KMS-11 (cell line): Measurements from ENCODE around the gene SPATA16.

Experiments
- H2AFZ ChIP-seq: fragments of 200-600 bp; sonication (generic); 2 replicates; pipeline ENCODE4 v1.6.1; 2016; ENCODE audit warnings: antibody characterized with exemption, mixed run types, low read depth
- H3K27ac ChIP-seq: fragments of 200-600 bp; sonication (generic); 2 replicates; pipeline ENCODE4 v1.6.1; 2016; ENCODE audit warnings: mild to moderate bottlenecking, mixed run types
- H3K27me3 ChIP-seq: fragments of 200-600 bp; sonication (generic); 2 replicates; pipeline ENCODE4 v1.6.1; 2017; ENCODE audit warnings: mild to moderate bottlenecking, low read depth, mixed run types, moderate library complexity; ENCODE audit not compliant: insufficient read depth
- H3K36me3 ChIP-seq: fragments of 200-600 bp; sonication (generic); 2 replicates; pipeline ENCODE4 v1.6.1; 2017; ENCODE audit warnings: mild to moderate bottlenecking, mixed run types; ENCODE audit not compliant: insufficient read depth
- H3K4me1 ChIP-seq: fragments of 200-600 bp; sonication (generic); 2 replicates; pipeline ENCODE4 v1.6.1; 2016; ENCODE audit warnings: mild to moderate bottlenecking, low read depth, mixed run types; ENCODE audit not compliant: poor library complexity, severe bottlenecking
- H3K4me2 ChIP-seq: fragments of 200-600 bp; sonication (generic); 2 replicates; pipeline ENCODE4 v1.7.0; 2016; ENCODE audit warnings: mild to moderate bottlenecking, mixed run types
- H3K4me3 ChIP-seq: fragments of 200-600 bp; sonication (generic); IDR thresholded peaks from 2 replicates; pipeline ENCODE4 v1.6.1; 2017; ENCODE audit warnings: low read depth, low read length, mixed read lengths; ENCODE audit not compliant: insufficient read depth
- H3K79me2 ChIP-seq: fragments of 200-600 bp; sonication (generic); 2 replicates; pipeline ENCODE4 v1.6.1; 2016; ENCODE audit warnings: low read depth, mixed run types; ENCODE audit not compliant: insufficient read depth
- H3K9ac ChIP-seq: fragments of 200-600 bp; sonication (generic); 2 replicates; pipeline ENCODE4 v1.6.1; 2016; ENCODE audit warnings: mild to moderate bottlenecking, mixed run types
- H4K20me1 ChIP-seq: fragments of 200-600 bp; sonication (generic); 2 replicates; pipeline ENCODE4 v1.6.1; 2016; ENCODE audit warnings: mild to moderate bottlenecking, mixed run types; ENCODE audit not compliant: insufficient read depth
- TF ChIP-seq, protein P1 (sequence below): fragments of 200-600 bp; sonication (generic); conservative IDR thresholded peaks from 2 replicates; pipeline ENCODE4 v1.6.1; 2017; ENCODE audit warnings: low read depth, mild to moderate bottlenecking, antibody characterized with exemption, low read length, moderate library complexity, mixed read lengths

The SPATA16 gene

DNA sequence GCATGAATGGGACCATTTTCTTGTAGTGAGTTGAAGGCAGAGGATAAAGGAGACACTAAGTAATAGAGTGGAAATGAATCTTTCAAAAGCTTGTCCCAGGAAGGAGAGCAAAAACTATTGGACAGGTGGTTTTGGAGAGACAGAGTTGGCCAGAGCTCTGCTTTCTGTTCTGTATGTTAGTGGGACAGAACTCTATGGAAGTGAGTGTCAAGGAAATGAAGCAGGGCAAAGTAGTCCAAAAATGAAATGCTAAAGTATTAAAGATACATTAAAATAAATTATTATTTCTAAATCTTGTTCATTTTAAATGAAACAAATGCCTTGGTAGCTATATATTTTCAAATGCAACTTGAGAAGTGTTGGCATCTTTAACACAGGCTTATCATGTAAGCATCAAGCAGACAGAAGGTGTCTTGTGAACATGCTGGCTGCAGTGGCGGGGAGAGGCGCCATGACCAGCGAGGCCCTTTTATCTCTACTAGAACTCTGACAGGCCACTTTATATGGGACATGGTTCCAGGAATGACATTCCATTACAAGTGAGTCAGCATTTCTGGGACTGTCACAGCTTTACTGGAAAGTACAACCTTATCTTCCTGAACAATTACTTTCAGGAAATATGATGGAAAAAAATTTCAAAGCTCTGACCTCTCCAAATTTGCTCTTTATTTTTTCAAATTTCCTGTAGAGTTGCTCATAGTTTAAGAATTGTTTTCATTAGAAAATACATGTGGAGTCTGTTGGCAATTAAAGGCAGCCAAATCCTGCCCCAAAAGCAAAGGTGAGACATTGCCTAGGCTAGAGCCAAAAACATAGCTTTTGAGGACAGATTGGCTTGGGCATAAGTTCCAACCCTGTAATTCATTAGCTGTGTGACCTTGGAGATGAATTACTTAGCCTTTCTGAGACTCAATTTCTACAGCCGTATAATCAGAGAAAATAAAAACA is 284.0 kb downstream of the SPATA16 start:
- H3K36me3 ChIP-seq = no peaks in the 10 kb centered on the region
- H3K79me2 ChIP-seq = no peaks in the 10 kb centered on the region
- H4K20me1 ChIP-seq = no peaks in the 10 kb centered on the region
- no peak overlapping the region for H3K9ac ChIP-seq
- no peak overlapping the region for H2AFZ ChIP-seq
- no peak overlapping the region for H3K4me3 ChIP-seq
- no peak overlapping the region for H3K4me2 ChIP-seq
- TF ChIP-seq, protein P1, sequence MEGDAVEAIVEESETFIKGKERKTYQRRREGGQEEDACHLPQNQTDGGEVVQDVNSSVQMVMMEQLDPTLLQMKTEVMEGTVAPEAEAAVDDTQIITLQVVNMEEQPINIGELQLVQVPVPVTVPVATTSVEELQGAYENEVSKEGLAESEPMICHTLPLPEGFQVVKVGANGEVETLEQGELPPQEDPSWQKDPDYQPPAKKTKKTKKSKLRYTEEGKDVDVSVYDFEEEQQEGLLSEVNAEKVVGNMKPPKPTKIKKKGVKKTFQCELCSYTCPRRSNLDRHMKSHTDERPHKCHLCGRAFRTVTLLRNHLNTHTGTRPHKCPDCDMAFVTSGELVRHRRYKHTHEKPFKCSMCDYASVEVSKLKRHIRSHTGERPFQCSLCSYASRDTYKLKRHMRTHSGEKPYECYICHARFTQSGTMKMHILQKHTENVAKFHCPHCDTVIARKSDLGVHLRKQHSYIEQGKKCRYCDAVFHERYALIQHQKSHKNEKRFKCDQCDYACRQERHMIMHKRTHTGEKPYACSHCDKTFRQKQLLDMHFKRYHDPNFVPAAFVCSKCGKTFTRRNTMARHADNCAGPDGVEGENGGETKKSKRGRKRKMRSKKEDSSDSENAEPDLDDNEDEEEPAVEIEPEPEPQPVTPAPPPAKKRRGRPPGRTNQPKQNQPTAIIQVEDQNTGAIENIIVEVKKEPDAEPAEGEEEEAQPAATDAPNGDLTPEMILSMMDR = no peak
- no peaks in the 10 kb centered on the region for H3K4me1 ChIP-seq
- no peak overlapping the region for H3K27ac ChIP-seq
- no peaks in the 10 kb centered on the region for H3K27me3 ChIP-seq

DNA sequence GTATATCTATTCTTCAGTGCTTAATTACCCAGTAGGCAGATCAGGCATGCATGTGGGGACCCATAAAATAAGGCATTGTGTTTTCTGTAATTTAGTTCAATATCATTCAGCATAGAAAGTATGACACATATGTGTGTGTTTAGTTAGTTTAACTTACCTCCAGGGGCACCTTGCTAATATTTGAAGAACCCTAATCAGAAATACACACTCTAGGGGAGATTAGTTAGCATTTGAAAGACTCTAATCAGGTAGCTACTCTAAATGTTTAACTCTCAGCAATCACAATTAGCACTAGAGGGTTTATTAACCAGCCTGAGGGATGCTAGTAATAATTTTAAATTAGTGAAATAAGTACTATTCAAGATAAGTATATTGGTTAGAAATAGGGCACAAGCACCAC is 286.0 kb downstream of the SPATA16 start:
- no peaks in the 10 kb centered on the region for H3K79me2 ChIP-seq
- H3K4me2 ChIP-seq = no peak overlapping the region
- no peaks in the 10 kb centered on the region for H4K20me1 ChIP-seq
- H3K36me3 ChIP-seq = no peaks in the 10 kb centered on the region
- H3K27me3 ChIP-seq = no peaks in the 10 kb centered on the region
- H3K4me1 ChIP-seq = no peaks in the 10 kb centered on the region
- H2AFZ ChIP-seq = no peak overlapping the region
- TF ChIP-seq, protein P1 = no peak
- no peak overlapping the region for H3K9ac ChIP-seq
- no peak overlapping the region for H3K27ac ChIP-seq
- H3K4me3 ChIP-seq = no peak overlapping the region

DNA sequence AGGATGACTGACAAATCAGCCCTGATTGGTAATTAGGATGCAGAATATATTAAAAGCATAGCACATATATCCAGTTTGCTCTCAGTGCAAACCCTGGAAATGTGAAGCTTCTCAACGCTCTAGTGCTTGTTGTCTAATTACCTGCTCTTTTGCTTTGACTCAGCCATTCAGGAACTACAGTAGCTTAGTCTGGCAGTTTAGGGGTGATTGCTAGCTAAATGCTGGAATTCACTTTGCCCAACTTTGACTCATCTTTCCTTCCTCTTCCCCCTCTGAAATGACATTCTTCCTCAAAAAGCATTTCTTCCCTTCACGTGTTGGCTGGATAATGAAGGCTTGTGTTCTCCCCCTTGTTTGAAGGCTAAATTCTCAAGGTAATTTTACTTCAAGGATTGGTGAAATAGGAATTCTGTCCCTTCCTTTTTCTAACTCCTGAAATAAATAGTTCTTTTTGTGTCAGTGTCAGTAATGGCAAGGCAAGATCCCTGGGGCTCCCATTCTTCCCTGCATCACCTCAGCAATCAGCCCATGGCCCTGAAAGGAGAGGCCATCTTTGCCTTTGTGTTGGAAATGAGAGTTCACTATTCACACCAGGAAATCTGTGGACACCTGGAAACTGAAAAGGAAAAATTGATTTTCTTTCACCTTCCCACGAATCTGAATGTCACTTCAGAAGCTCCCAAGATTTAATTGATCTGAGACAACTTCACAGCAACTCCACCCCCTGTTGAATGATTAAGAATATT is 286.9 kb downstream of the SPATA16 start:
- H3K4me3 ChIP-seq = no peak overlapping the region
- H2AFZ ChIP-seq = no peak overlapping the region
- no peaks in the 10 kb centered on the region for H3K4me1 ChIP-seq
- no peaks in the 10 kb centered on the region for H3K36me3 ChIP-seq
- H3K9ac ChIP-seq = no peak overlapping the region
- H3K4me2 ChIP-seq = no peak overlapping the region
- no peaks in the 10 kb centered on the region for H4K20me1 ChIP-seq
- no peak overlapping the region for H3K27ac ChIP-seq
- TF ChIP-seq, protein P1 = no peak
- H3K79me2 ChIP-seq = no peaks in the 10 kb centered on the region
- H3K27me3 ChIP-seq = no peaks in the 10 kb centered on the region

DNA sequence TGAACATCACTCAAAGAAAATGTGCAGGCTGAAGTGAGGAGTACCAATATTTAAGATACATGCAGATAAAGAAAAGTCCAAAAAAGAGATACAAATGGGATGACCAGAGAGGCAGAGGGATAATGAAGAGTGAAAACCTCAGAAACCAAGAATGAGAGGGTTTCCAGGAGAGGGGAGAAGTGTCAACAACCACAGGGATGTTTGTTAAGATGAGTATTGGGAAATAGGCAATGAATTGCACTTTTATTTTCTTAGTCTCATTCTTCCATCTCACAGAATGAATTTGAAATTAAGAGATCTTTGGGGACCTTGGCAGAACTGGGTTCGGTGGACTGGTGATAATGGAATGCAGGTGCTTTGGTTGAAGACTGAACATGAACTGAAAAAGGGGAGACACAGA is 288.0 kb downstream of the SPATA16 start:
- H3K36me3 ChIP-seq = no peaks in the 10 kb centered on the region
- no peak overlapping the region for H2AFZ ChIP-seq
- H3K27me3 ChIP-seq = no peaks in the 10 kb centered on the region
- H3K27ac ChIP-seq = no peak overlapping the region
- H3K4me2 ChIP-seq = no peak overlapping the region
- TF ChIP-seq, protein P1 = no peak
- H3K9ac ChIP-seq = no peak overlapping the region
- no peaks in the 10 kb centered on the region for H3K4me1 ChIP-seq
- no peaks in the 10 kb centered on the region for H3K79me2 ChIP-seq
- no peak overlapping the region for H3K4me3 ChIP-seq
- no peaks in the 10 kb centered on the region for H4K20me1 ChIP-seq
